ENCODE results near the gene DFFB. TPM values are rescaled to one million over a fixed set of nuclear protein-coding genes. Genes with fewer than 3 reads are reported as not detected.

DFFB gene
- total and polyA plus RNA-seq, 9 of the 15 experiments (the other 6 are each of a cell fraction or from before 2014, with no cell fraction given): 2.3 to 15.8 (median 11.5) TPM

DNA sequence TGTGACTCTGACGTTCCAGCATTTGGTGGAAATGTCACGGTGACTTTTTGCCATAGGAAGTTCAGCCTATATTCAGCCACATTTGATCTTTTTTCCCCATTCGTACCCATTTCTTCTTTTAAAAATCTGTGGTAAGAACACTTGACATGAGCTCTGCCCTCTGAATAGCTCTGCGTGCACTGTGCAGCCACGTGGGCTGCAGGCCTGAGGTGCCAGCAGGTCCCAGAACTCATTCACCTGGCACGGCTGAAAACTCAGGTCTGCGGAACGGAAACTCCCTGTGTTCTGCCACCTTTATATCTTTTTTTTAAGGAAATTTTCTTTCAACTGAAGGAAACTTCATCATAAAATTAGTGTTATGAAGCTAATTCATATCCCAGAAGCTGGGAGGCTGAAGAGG, 28.9 kb upstream of the DFFB start (continued):
- TF ChIP-seq RAD21 (CRISPR knock-in tag; conservative IDR thresholded peaks at IDR 0.05 in 1 of 2, IDR thresholded peaks at IDR 0.05 in 1 of 2) (no peak), ZNF778 (CRISPR knock-in tag; IDR thresholded peaks at IDR 0.05) (no peak)
- TF ChIP-seq, protein P1, sequence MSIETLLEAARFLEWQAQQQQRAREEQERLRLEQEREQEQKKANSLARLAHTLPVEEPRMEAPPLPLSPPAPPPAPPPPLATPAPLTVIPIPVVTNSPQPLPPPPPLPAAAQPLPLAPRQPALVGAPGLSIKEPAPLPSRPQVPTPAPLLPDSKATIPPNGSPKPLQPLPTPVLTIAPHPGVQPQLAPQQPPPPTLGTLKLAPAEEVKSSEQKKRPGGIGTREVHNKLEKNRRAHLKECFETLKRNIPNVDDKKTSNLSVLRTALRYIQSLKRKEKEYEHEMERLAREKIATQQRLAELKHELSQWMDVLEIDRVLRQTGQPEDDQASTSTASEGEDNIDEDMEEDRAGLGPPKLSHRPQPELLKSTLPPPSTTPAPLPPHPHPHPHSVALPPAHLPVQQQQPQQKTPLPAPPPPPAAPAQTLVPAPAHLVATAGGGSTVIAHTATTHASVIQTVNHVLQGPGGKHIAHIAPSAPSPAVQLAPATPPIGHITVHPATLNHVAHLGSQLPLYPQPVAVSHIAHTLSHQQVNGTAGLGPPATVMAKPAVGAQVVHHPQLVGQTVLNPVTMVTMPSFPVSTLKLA (conservative IDR thresholded peaks at IDR 0.05): no peak

DNA sequence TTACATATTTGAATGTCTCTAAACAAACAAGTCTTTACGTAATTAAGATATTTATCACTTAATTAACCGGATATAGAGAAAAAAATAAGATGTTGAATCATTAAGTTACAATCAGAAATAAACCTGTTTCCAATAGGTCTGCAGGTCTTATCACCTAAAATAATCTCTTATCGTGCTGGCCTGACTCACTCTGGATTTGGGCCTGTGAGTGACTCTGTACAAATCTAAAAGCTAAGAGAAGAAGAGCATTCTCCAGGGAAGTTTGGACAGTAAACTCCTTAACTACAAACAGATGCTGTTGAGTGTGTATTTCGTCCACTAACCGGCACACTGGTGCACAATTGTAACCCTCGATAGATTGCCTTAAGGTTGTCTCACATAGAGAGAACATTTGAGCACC, 25.6 kb upstream of the DFFB start:
- Histone ChIP-seq H3K4me3 (no peak overlapping the region), H3K79me2 (ENCODE audit: control insufficient read depth, insufficient read depth, low read length) (no peaks in the 10 kb centered on the region), H3K36me3 (ENCODE audit: control insufficient read depth, insufficient read depth, low read length) (peaks cover 78% of the 10 kb centered on the region), H3K4me1 (replicated peaks in 1 of 2; ENCODE audit: control insufficient read depth in 2 of 2, insufficient read depth in 2 of 2, low read length in 2 of 2) (peaks cover 0 to 3% of the 10 kb centered on the region in 2 experiments; a peak in 1 of 5 replicates), H3K27me3 (ENCODE audit: control insufficient read depth in 2 of 2, insufficient read depth in 2 of 2, low read length in 2 of 2) (no peaks in the 10 kb centered on the region), H4K20me1 (replicated peaks; ENCODE audit: control insufficient read depth, insufficient read depth, low read length) (no peaks in the 10 kb centered on the region), H3K9me1 (ENCODE audit: control insufficient read depth, insufficient read depth, low read length) (no peaks in the 10 kb centered on the region), H3K9me3 (replicated peaks; ENCODE audit: control insufficient read depth, insufficient read depth, low read depth, low read length) (no peaks in the 10 kb centered on the region), H2AFZ (ENCODE audit: low read depth, low read length) (no peak overlapping the region), H3K9ac (ENCODE audit: insufficient read depth in 1 of 2, low read depth in 2 of 2, low read length in 2 of 2) (no peak overlapping the region), H3K4me2 (ENCODE audit: insufficient read depth, low read length) (no peak overlapping the region), H3K27ac (ENCODE audit: extremely low read depth, low read depth, low read length) (no peak overlapping the region)
- CTCF ChIA-PET (ENCODE audit: low intra/inter-chr PET ratio): no interaction called here
- TF ChIP-seq ZNF644 (tag; IDR thresholded peaks at IDR 0.05; ENCODE audit: low read depth) (no peak), GTF2E2 (tag; IDR thresholded peaks at IDR 0.05) (no peak), ETV5 (CRISPR knock-in tag; IDR thresholded peaks at IDR 0.05; ENCODE audit: low read depth) (no peak), ARID1B (IDR thresholded peaks at IDR 0.05) (0 out of 2 replicates have a peak, but pooled peaks have one; percentile 7), TGIF2 (CRISPR knock-in tag; IDR thresholded peaks at IDR 0.05) (no peak), FOSL1 (tag; conservative IDR thresholded peaks at IDR 0.05) (peak; percentile 54)
- 69% methylated on average over 6 of the region's 6 CpGs for WGBS (ENCODE audit: insufficient coverage, low coverage, missing lambda C conversion rate)
- in situ Hi-C loops (cut with MboI): no loop called here
- DNase-seq (ENCODE audit: extremely low read depth in 1 of 4, low spot score in 3 of 4): no peak
- intact Hi-C loops (cut with micrococcal nuclease): no loop called here
- no peak for FAIRE-seq
- no TSS peak for BruUV-seq (replicated peaks)
- no peak for ATAC-seq
- POLR2A ChIA-PET: interaction anchor here (0.7 to 1.1 kb wide), 2 partner anchors 18 to 38 kb away, joined by 3 read pairs; no protein-coding TSS in a partner anchor

All from K562 (cell line).